NCI-H524 (cell line): ENCODE results near the gene AUTS2.

Source experiments
- DNase-seq, 2 experiments: peaks; one replicate each; lab custom pipeline; 2025; lab: John Stamatoyannopoulos, UW

The AUTS2 gene

DNA sequence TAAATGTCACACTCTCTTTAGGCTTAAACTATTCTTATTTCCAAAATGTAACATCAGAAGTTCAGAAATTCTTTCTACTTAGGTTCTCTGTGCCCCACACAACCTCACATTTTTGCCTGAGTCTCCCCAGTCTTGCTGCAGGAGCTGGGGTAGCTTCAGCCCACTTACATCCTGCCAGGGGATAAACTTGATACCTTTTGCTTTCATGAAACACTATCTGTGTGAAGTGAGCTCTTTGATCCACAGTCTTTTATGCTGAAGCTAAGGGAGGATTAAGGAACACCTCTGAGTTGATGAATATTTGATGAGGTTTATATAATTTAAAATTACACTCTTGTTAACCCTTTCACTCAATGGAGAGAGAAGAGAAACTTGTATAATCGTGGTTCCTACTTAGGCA, 341.0 kb downstream of the AUTS2 start:
- DNase-seq: peak in 1 of 2 experiments; percentile 69

DNA sequence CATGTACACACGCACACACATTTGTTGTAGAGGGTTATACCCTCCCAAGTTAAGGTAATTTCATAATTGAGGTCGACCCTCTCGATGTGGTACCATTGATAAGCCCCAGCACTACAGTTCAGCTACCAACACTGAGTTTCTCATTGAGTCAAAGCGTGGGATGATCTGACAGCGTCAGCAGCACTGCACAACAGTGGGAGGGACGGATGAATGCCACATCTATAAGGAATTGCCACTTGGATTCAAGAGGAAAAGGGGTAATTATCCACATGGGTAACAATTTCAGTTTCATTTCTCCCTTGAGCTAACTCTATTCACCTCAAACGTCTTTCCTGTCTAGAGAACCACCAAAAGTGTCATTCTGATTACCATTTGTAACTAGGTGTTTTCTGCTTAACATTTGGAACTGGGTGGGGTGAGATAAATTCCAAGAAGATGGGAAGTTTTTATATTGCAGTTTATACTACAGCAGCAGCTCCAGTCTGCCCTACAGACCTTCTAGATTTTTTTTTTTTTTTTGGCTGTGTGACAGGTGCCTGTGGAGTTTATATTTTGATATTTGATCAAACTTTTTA, 342.9 kb downstream of the AUTS2 start:
- no peak for DNase-seq

DNA sequence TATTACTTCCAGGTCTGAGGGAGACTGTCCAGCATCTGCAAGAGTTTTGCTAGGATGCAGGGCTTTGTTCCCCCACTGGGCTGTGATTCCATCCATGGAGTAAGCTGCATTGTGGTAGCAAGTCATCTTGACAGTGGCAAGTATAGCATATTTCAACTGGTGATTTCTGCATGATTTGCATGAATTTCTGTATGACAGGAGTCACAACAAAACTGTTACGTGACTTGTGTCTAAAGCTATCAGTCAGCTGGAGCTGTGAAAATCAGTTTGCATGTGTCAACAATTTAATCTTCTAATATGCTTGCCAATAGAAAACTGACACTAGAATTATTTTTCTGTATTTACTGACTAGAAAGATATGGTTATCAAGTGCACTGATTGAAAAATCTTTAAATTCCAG, 344.3 kb downstream of the AUTS2 start:
- no peak for DNase-seq

DNA sequence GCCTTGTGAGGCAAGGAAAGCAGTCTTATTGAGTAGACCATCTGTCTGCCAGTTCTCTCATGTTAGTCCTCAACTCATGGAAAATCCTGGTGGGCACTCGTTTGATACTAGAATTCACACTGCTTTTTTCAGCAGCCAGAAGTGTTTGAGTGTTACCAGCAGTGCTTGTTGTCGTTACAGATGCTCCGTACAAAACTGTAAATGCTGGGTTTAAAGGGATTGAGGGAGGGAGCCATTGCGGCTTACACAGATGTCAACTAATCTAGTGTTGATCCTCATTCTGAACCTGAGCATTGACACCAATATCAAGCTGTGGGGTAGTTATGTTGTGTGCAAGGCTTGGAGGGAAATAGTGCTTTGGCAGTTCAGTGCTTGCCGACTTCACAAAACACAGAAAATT, 348.6 kb downstream of the AUTS2 start:
- peak; percentile 47 to 93 for DNase-seq

DNA sequence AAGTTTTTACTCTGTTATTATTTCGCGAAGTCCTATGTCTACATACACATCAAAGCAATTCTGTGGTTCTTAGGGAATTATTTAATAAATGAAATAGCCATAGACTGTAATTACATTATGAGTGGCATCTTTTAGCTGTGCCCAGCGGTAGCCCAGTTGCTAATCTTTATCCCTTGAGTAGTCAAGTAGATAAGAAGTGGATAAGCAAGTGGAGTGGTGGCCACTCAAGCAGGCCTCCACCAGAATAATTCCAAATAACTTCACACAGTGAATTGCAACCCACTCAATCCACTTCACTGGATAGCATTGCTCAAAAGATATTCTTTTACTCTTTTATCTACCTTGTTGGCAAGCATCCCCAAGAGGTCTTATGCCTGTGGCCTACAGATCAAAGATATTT, 349.7 kb downstream of the AUTS2 start:
- DNase-seq: peak; percentile 59 to 73

DNA sequence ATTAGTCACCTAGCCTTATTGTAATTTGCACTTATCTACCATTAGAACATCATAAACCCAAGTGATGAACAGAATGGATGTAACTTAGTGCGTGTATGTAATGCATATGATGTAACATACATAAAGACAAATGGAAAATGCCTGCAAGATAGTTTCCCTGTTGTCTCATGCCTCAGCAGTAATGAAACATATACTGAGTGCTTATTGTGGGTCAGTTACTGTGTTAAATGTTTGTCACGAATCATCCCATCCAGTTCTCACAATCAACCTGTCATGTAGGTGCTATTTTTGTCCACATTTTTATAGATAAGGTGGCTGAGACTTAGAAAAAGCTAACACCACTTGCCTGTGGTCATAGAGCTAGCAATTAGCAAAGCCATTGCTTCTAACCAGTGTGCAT, 350.8 kb downstream of the AUTS2 start:
- no peak for DNase-seq

DNA sequence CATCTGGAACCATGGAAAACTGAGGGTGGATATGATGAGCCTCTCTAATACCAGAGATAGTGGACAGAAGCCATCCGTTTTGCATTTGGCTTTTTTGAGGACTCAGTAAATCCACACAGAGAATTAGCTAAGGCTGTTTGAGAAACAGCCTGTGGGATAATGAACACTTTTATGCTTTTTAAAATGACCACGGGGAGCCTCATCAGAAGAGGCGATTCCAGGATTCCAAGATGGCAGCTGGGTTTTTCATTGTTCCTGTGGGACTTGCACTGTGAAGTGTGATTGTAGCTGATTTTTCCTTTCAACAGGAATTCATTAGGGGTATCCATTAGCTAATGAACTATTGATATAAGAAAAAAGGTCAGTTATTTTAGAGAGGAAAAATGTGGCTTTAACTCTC, 353.2 kb downstream of the AUTS2 start:
- DNase-seq: no peak

DNA sequence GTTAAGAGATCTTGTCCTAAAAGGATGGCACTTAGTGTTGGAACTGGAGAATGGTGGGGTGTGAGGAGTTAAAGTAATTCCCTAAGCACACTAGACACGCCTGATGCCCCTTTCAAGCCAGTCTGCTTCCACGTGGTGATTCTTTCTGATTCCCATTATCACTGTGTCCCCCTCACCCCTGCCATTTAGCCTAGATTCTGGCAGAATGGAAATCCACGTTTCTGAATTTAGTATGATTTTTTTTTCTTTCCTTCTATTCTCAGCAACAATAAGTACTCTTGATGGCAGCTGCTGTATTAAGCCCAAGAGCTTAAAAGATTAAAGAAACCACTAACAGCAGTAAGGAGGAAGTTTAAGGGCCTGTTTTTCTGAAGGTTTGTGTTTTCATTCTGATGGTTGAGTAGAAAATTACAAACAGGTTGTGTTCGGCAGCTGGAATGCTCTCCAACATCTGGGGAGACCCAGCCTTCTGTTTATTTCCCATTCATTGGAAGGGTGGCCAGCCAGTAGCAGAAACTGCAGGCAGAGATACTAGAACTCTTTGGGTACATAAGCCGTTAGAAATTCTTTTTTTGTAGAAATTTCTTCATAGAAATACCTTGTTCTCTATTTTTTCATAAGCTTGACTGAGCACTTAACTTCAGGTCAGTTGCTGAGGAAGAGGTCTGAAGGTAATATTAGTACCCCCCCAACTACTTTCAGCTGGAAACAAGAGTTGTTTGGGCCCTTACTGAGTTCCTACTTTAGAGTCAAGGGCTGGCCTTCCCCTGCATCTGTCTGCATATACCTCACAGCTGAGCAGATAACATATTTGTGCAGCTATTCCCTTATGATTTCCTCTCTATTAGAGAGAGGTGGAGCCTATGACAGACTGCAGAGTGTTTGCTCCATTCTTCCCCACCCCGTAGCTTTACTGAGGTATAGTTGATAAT, 355.1 kb downstream of the AUTS2 start:
- peak; percentile 66 to 87 for DNase-seq

DNA sequence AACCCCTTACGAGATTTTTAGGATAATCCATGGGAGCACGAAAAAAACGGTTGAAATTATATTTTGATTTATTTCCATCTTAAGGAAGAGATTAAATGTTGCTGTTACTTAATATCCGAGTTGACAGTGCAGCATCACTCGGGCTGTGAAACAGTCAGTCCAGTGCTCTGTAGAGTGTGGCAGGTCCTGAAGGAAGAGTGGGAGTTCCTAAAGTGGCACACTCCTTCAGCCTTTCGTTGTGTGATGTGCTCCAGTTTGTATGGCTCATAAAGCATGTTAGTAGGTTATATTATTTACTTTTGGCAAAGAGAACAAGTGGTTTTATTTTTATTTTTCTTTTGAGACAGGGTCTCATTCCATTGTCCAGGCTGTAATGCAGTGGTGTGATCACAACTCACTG, 358.3 kb downstream of the AUTS2 start:
- no peak for DNase-seq

DNA sequence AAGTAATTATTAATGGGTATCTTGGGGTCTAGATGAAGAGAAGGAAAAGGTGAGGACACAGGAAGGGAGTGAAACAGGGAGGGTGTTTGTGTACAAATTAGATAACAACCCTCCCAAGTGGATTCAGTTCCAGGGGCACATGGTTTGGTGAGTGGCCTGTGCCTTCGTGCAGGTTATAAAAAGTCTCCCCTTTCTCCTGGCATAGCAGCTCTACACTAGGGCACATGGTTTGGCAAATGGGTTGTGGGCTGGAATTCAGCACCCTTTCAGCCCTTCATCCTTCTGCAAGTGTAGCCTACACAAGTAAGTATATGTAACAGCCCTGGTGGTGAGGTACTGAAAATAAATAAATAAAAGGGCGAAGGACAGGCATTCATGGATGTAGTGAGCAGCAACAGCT, 359.4 kb downstream of the AUTS2 start:
- DNase-seq: no peak

DNA sequence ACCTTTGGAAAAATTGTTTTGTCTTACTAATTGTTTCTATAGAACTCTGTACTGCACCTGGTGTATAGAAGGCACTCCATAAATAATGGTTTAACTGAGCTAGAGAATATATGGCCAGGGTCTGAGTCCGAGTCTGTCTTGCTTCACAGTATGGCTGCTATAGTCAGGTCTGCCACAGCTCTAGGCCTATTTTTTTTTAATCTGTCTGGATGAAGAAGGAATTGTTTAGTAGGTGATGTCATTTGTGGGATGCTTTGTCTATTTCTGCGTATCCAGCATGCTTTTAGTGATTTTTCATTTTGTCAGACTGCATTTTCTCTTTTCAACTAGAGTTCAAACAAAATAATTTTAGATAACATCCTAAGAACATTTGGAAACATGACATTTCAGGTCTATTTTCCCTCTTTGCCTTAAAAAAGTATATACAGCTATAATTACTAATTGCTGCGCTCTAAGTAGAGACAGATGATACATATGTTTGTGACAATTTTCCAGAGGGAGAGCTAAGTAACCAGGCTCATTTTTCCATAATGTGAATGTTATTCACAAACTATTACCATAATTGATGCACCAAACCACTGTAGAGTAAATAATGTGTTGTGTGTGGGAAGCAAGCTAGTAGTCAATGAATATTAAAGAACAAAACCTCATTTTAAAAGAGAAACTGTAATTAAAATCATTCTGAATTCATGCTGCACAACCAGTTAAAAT, 361.7 kb downstream of the AUTS2 start:
- DNase-seq: no peak

DNA sequence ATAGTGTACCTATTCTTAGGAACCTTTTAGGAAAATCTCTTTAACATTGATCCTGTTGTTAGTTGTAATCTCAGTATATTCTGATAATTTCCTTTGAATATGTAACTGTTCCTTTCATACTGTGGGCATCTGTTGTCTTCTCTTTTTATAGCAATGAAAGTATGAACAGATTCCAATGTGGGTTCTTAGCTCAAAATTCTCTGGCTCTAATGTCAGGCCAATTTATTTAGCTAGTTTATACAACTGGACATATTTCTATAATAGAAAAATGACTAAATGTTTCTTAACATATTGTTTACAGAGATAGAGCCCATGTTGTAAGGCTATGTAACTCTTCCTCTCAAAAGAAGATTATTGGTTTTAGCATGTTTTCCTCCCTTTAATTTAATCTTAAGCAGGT, 363.2 kb downstream of the AUTS2 start:
- no peak for DNase-seq

DNA sequence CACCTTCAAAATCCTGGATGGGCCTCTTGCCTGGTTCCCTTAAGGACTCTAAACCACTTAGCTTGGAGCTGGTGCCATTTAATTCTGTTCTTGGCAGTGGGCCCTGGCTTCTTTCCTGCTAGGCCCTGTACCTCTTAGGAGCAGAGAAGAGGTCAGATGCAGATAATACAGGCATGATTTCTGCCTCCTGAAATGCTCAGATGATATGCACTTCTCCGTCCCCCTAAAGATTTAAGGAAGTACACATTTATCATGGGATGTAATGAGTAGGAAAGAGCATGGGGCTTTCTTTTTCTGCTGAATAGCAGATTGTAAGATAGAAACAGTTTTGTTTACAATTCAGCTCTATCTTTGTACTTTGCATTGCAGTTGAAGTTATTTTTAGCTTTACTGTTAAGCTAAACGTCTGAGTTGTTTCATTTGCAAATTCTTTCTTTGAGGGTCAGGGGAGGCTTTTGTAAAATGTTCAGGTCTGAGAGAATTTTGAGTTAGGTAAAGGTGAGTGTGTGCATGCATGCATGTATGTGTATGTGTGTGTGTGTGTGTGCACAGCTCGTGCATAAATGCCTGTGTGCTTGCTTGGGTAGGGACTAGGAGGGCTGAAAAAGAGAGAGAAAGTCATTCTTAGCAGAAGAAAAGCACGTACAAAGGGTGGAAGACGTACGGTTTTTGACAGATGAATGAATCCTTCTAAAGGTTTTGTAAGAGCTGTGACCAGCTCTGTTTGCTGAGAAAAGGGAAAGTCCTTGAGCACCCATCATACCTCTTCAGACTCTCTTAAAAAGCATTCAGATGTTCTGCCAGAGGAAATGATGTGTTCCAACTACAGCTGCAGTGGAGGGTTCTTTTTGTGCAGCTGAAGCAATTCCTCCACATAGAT, 364.2 kb downstream of the AUTS2 start:
- peak in 1 of 2 experiments; percentile 39 for DNase-seq

DNA sequence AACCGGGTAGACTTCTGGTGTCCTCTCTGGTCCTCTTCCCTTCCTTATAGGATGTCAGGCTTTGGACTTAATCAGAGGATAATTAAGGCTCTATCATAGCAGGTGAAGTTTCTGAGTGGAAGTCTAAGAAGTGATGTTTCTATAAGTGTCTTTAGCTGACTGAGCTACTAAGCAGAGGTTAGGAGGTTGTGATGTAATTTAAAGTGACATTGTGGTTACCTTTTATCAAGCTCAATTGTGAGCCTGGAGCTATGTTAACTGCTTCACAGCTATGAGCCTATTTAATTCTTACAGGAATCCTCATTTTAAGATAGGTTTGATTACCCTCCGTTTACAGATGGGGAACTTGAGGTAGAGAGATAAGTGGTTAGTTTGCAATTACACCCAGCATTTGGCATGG, 365.1 kb downstream of the AUTS2 start:
- DNase-seq: no peak

DNA sequence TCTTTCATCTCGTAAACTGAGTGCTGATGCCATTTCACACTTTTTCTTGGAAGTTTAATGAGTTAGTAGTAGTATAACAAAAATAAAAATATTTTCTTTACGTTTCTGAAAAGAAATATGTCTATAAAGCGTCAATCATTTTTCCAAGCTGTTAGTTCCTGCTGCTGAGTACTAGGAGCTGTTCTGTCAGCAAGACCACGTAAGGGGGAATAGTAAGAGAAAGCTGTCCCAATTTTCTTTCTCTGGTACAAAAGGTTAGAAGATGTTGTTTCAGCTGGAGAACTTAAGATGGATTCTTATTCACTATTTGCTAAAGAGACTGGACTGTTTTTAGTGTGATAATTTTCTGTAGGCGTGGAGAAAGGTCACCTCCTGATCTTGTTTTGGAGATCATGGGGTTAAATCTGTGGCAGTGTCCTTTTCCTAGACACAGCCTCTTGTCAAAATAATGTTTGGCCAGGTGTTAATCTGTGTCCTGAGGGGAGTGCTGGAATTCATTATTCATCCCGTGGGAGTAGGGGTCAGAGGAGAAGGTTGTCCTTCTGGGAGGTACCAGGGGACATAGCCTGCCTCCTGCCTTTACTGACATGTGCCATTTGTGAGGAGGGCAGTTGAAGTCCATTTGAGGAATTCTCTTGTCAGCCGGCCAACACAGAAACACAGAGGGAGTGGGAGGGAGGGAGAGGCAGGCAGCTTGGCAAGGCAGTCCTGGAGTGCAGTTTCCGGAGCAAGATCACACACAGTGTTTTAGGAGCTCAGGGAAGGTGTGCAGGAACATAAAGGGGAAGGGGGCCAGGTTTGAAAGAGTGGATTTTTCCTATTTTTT, 368.7 kb downstream of the AUTS2 start:
- DNase-seq: no peak

DNA sequence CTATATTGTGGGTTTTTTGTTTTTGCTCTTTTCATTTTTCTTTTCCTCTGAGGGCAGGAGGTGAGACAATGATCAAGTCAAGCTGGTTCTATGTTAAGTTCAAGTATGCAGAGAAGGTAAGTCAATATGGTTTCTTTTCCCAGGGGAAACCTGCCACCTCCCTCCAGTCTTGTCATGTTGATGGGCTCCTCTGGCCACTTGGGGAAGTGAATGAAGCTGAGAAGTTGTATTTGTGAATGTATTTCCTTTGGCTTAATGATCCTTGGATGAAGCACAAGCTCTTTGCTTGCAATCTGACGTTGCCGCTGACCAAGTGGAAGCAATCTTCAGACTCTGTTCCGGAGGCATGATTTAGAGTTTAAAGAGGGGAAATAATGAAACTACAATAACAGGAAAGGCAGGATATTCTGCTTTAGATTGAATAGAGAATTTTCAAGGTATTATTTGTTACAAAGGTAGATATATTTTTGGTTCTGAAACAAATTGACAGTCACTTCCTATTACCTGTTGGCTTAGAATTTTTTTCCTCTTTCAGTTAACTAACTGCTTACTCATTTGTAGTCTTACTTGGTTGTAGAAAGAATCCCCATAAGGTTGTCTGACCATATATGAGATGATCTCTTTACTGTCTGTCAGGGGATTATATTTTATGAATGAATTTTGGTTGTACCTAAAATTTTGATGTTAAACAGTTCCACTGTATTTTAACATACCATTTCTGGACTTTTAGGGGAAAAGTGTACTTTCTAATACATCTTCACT, 369.6 kb downstream of the AUTS2 start:
- no peak for DNase-seq

DNA sequence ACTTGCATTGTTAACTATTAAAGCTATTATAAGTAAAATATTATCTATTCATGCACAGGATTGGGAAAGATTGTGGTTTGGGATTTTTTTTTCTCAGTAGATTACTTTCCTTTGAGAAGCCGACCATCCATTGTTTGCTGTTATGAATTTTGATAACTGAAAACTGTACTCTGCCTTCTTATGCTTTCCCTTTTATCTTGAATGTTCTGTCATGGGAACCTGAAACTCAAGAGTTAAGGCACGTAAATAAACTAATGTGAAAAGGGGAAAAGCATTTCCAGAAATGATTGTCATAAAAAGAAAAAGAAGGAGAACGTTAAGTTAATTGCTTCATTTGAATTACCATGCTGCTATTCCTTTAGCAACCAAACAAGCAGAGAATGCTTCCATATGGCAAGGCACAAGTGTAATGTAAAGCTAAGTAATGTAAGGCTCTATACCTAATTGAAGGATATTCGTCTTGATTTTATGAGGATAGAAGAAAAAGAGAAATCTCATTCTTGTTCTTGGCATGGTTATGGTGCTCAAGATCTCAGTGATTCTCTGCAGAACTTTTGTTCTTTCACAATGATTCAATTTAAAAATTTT, 370.8 kb downstream of the AUTS2 start:
- DNase-seq: no peak

DNA sequence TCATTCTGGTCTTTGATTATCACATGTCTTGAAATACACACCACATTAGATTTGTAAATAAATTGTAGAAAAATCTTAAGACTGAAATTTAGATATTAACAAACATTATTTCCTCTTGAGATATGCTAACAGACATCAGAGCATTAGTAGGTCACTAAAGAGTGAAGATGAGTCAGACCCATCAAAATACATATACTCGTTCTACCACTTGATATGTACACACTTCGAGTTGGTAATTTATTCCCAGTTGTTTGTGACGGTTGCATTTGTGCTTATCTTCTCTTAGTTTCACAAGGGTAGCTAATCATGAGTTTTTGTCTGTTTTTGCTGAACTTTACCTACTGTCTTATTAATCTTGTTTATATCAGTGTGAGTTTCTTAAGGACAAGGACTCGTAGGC, 383.4 kb downstream of the AUTS2 start:
- DNase-seq: no peak

DNA sequence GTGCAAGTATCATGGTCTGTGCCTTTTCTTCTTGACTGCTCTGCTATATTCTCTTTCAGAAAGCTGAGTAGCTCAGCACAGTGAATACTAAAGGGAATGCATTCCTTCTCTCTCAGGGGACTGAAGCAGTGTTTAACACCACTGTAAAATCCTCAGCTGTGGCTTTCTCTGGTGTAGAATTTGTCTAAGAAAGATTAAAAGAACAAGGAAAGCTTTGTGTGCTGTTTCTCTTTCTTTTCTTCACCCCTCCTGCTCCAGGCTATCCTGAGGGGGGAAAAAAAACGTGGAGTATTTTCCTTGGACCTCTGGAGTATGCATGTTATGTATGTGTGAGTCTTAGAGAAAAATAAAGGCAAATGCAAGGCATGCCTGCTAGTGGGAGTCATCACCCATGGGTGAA, 383.9 kb downstream of the AUTS2 start:
- DNase-seq: no peak

DNA sequence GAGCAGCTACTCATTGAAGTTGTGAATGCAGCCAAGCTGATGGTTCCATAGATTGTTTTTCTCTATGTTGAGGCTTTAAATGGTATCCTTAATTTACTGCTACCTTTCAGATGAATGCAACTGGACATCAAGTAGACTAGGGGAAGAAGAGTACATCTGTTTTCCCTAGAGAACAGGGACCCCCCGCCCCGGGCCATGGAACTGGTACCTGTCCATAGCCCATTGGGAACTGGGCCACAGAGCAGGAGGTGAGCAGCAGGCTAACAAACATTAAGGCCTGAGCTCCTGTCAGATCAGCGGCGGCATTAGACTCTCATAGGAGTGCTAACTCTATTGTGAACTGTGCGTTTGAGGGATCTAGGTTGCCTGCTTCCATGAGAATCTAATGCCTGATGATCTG, 391.3 kb downstream of the AUTS2 start:
- DNase-seq: no peak
